Activated T-helper 1 cell treated with anti-CD3 and anti-CD28 coated beads, Interleukin-2, amount 50 U/mL, for 16 hours (primary cell): ENCODE measurements around the gene OVCA2.
A peak's percentile ranks its signal among the peaks of the same experiment; 100 is the strongest.

Source experiments
- DNase-seq, 2 donors: peaks; one replicate each; pipeline ENCODE4 v3.0.0-alpha.2; 2020; ENCODE audit warnings: low read depth in 1 of 2, low spot score in 1 of 2

Gene OVCA2

DNA sequence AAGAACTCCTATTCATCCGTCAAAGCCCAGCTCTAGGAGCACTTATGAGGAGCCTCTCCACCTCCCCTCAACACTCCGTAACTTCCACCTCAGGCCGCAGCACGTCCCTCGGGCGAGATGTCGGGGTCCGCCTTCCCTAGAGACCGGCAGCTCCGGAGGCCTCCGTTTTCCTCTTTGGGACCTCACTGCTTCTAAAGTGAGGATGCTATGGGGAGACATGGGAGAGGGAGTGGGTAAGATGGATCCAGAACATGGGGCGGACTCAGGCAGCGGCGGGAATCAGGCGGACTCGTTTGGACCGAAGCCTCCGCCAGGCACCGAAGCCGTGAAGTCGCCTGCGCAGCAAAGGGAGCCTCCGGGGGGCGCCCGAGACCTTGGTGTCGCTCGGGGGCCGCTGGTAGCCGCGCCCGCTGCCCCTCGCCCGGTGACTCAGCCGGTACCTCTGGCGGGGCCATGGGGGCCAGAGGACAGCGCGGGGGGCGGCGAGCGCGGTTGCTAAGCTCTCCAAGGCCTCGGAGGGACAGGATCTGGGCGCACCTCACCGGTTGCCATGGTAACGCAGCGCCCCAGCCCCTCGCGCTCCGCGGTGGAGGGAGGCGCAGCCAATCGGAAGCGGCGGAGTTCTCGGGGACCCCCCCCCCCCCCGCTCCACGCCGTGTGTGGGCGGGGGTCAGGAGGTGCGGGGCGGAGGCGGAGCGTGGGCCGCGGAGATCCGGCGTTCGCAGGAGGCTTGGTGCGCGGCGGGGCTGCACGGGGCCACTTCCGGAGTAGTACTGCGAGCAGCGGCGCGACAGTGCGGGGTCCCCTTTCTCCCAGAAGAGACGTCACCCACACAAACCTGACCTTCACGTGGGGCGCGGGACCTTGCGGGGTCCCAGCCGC, 11.8 kb downstream of the OVCA2 start:
- peak; percentile 45 to 67 for DNase-seq

GRCh38 chr17:2054262-2054511, 12.4 kb downstream of the OVCA2 start:
- DNase-seq, result no peak

GRCh38 chr17:2054512-2055291, 12.9 kb downstream of the OVCA2 start, which contains the start of gene HIC1:
Gene HIC1 (plus strand): TSS chr17:2055103. CDS start chr17:2056691, 1,588 bp downstream.
- peak; percentile 55 to 76 for DNase-seq

- DNase-seq, result no peak
These were observed 13.7 kb downstream of the OVCA2 start for GRCh38 chr17:2055292-2056205.

GRCh38 chr17:2056206-2057174, 14.7 kb downstream of the OVCA2 start:
- no peak for DNase-seq

DNA sequence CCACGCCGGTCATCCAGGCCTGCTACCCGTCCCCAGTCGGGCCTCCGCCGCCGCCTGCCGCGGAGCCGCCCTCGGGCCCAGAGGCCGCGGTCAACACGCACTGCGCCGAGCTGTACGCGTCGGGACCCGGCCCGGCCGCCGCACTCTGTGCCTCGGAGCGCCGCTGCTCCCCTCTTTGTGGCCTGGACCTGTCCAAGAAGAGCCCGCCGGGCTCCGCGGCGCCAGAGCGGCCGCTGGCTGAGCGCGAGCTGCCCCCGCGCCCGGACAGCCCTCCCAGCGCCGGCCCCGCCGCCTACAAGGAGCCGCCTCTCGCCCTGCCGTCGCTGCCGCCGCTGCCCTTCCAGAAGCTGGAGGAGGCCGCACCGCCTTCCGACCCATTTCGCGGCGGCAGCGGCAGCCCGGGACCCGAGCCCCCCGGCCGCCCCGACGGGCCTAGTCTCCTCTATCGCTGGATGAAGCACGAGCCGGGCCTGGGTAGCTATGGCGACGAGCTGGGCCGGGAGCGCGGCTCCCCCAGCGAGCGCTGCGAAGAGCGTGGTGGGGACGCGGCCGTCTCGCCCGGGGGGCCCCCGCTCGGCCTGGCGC, 15.4 kb downstream of the OVCA2 start:
- DNase-seq, result no peak

- DNase-seq, result no peak
These were observed 16.2 kb downstream of the OVCA2 start for GRCh38 chr17:2057760-2058585.

- DNase-seq, result peak; percentile 40 to 52
These were observed 17.0 kb downstream of the OVCA2 start for GRCh38 chr17:2058586-2059546.

DNA sequence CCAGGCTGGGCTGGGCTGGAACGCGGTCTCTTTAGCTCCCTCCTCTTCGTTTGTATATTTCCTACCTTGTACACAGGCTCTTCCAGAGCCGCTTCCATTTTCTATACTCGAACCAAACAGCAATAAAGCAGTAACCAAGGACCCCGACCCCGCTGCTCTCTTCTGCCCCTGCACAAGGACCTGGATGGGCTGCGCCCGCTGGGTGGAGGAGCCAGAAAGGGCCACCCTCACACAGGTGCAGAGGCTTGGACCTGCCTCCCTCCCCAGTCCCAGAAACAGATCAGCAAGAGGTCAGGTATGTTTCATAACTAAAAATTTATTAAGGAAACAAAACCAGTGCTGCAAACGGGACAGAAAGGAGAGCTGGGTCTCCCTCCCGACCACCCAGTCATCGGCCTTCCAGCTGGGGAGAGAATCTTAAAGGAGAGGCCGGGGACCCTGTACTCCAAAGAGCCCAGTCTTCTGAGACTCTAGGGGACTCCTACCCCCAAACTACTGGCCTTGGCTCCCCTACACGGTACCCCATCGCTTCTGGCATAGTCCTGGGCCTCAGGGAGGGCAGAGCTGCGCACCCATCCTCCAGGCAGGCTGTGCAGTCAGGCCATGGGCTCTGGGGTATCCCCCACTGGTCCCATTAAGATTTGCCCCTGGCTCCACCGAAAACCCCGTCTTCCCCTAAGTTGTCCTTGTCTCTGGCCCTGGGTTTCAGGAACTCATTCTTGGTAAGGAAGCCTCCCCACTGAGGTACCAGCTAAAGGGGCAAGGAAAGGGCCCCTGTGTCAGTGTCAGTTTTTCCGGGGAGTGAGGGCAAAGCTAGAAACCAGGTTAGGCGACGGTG, 17.9 kb downstream of the OVCA2 start:
- DNase-seq, result no peak

DNA sequence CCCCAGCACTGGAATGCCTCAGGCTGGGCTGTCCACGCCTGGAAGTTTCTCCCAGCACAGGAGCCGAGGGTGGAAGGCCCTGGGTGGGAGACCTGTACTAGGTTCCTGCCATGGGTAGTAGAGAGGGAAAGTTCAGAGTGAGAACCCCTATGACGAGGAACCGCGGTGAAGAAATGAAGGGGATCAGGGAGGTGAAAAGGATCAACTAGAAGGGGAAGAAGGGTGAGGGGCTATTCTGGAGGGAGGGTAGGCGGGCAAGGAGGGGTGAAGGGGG, 18.5 kb downstream of the OVCA2 start:
- no peak for DNase-seq

- DNase-seq, result no peak
These were observed 19.0 kb downstream of the OVCA2 start for GRCh38 chr17:2060681-2061440.

GRCh38 chr17:2061441-2061958, 19.7 kb downstream of the OVCA2 start:
- no peak for DNase-seq

DNA sequence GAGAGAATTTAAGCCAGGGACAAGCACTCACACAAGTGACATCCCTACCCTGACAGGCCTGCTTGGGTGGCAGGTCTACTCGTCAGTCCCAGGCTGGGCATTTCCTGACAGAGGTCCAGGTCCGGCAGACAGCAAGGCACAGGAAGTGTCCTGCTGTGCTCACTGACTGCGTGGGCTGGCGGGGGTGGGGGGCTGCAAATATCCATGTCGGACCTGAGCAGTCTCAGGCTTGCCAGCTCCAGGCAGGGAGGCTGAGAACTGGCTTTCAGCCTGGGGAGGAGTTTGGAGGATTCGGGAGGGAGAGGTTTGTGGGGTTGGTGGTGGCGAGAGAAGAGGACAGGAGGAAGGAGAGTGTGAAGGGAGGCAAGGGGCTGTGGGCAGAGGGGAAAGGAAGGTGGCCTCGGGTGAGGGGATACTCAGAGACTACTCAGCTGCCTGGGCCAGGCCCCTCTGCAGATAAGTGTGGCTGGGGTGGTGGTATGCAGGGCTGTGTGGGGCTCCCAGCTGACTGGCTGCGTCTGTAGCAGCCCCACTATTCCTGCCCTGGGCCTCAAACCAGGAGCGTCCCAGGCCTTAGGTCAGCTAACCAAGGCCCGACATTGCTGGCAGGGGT, 20.9 kb downstream of the OVCA2 start:
- no peak for DNase-seq

DNA sequence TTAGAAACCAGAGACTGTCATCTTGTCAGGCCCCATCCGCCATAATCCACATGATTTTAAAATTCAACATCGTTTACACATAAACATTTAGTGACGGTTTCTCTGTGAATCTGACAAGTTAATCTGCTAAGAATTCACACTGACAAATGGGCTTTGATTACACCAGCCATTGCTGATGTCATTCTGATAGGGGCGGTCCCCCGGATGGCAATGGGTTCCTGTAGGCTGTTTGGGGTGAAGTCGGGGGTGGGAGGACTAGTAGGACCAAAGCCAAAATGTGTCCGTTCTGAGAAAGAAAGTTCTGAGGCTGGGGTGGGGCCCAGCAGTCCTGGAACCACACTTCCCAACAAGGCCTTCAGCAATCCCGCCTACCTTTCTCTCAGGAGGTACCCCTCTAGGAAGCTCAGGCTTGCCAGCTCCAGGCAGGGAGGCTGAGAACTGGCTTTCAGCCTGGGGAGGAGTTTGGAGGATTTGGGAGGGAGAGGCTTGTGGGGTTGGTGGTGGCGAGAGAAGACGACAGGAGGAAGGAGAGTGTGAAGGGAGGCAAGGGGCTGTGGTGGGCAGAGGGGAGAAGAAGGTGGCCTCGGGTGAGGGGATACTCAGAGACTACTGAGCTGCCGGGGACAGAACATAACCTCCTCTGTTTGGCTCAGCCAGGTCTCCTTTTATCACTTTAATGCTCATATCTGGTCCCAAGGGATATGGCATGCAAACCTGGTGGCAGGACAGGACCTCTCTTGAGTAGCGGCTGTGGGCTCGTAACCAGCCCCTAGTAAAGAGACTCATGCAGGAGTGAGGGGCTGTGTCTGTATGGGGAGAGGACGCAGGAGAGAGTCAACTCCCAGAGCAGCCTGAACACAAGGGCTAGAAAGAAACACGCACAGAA, 21.7 kb downstream of the OVCA2 start:
- no peak for DNase-seq

DNA sequence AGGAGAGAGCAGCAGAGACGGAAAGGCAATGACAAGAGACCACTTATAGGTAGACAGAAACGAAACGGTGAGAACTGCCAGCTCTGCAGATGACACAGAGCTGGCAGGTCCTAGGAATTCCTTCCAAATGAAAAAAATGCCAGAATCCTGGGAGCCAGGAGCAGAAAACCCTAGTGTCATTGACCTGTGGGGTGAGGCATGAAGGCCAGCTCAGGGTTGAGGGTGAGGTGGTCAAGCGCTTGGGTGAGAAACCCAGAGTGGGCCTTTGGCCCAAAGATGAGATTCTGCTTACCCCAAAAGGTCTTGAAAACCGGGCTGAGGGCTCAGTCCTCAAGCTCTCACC, 22.3 kb downstream of the OVCA2 start:
- DNase-seq, result no peak
